DOHH2 (cell line): ENCODE results near the gene ADNP2.

ENCODE experiments used
- EZH2phosphoT487 ChIP-seq: fragments of 200-600 bp; sonication (generic); IDR thresholded peaks from 2 replicates; pipeline ENCODE4 v1.6.1; 2017; ENCODE audit warnings: borderline replicate concordance, mild to moderate bottlenecking, antibody characterized with exemption, low read length, moderate library complexity, mixed read lengths
- TF ChIP-seq, protein P1 (sequence below): fragments of 200-600 bp; sonication (generic); IDR thresholded peaks from one replicate; pipeline ENCODE4 v1.5.1; 2014; ENCODE audit warnings: antibody characterized with exemption, mild to moderate bottlenecking, low read depth, low read length; ENCODE audit not compliant: poor library complexity, severe bottlenecking

DNA sequence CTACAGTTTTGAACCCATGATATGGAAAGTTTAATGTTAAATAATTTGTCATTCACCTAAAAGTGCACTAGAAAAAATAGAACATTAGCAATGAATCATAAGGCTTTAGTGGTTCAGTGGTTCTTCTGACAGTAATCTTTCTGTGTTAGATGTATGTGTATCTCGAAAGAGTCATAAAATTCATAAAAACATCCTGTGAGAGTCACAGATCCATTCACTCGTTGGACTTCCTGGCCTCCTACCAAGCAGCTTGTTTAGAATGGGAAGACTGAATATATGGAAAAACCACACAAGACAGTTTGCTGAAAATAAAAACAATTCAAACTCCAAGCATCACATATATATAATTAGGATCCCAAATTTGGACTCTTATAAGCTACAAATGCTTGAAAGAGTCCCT is 34.8 kb downstream of the ADNP2 start:
- TF ChIP-seq, protein P1, sequence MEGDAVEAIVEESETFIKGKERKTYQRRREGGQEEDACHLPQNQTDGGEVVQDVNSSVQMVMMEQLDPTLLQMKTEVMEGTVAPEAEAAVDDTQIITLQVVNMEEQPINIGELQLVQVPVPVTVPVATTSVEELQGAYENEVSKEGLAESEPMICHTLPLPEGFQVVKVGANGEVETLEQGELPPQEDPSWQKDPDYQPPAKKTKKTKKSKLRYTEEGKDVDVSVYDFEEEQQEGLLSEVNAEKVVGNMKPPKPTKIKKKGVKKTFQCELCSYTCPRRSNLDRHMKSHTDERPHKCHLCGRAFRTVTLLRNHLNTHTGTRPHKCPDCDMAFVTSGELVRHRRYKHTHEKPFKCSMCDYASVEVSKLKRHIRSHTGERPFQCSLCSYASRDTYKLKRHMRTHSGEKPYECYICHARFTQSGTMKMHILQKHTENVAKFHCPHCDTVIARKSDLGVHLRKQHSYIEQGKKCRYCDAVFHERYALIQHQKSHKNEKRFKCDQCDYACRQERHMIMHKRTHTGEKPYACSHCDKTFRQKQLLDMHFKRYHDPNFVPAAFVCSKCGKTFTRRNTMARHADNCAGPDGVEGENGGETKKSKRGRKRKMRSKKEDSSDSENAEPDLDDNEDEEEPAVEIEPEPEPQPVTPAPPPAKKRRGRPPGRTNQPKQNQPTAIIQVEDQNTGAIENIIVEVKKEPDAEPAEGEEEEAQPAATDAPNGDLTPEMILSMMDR: no peak
- no peak for TF ChIP-seq EZH2phosphoT487
